Prostate gland (tissue), 2 donors: ENCODE results near the gene KCNAB1.

Experiments
- CTCF ChIP-seq, 4 experiments: fragments of 200-600 bp in 2 of 4; fragments of 450-650 bp in 2 of 4; sonication (generic) in 2 of 4; IDR thresholded peaks; 1 replicate in 3 of 4; 2 replicates in 1 of 4; pipeline ENCODE4 v1.5.1; 2016 to 2019; ENCODE audit warnings: antibody characterized with exemption in 4 of 4, mild to moderate bottlenecking in 2 of 4, moderate library complexity in 2 of 4
- POLR2A ChIP-seq: fragments of 450-650 bp; IDR thresholded peaks from one replicate; pipeline ENCODE4 v1.6.1; 2016; ENCODE audit warnings: antibody characterized with exemption, mild to moderate bottlenecking
- POLR2AphosphoS5 ChIP-seq: sonication (generic); formaldehyde crosslinking; IDR thresholded peaks from one replicate; pipeline ENCODE4 v1.6.1; 2017; ENCODE audit warnings: antibody characterized with exemption

GRCh38 chr3:156090126-156090525 lies 30.3 kb upstream of the KCNAB1 start:
- TF ChIP-seq POLR2A (no peak), CTCF (IDR thresholded peaks at IDR 0.05) (no peak), POLR2AphosphoS5 (no peak)
